IMR-90 (cell line): ENCODE results near the gene KCNMB2. TPM values are rescaled to one million over a fixed set of nuclear protein-coding genes. Genes with fewer than 3 reads are reported as not detected.

Experiments used
- ATAC-seq: fragments of 200-7000 bp; cut with Tn5 transposase; 2 replicates; pipeline ENCODE4 v1.9.1; 2020; ENCODE audit warnings: low read depth, mild to moderate bottlenecking, moderate library complexity
- BruUV-seq: library from RNA; stranded (reverse); fragments of 400-500 nt; replicated peaks from 2 replicates; lab custom pipeline; 2021; lab: Mats Ljungman, UMichigan
- CTCF ChIA-PET: fragments of 300-600 bp; formaldehyde crosslinking; extraction: SDS; loops from one replicate; lab custom pipeline; 2021; ENCODE audit warnings: antibody characterized with exemption; lab: Yijun Ruan, JAX
- POLR2A ChIA-PET: fragments of 300-600 bp; sonication (Branson Sonifier 250); formaldehyde crosslinking; loops from one replicate; lab custom pipeline; 2022; ENCODE audit warnings: antibody characterized with exemption; ENCODE audit not compliant: unreplicated experiment; lab: Charles Lee
- DNase-seq: peaks from one replicate; pipeline ENCODE4 v3.0.0; 2013
- H2AFZ ChIP-seq: replicated peaks from 2 replicates; pipeline ENCODE3; 2013; ENCODE audit warnings: low read length, mild to moderate bottlenecking; ENCODE audit not compliant: poor library complexity
- H2AK5ac ChIP-seq: 2 replicates; pipeline ENCODE4 v1.6.1; 2013; ENCODE audit warnings: low read depth, low read length, inconsistent platforms
- H2AK9ac ChIP-seq: replicated peaks from 2 replicates; pipeline ENCODE3; 2013; ENCODE audit warnings: mild to moderate bottlenecking, low read depth, low read length, moderate library complexity; ENCODE audit not compliant: poor library complexity
- H2BK120ac ChIP-seq: 2 replicates; pipeline ENCODE4 v1.6.1; 2013; ENCODE audit warnings: low read depth, low read length, inconsistent platforms
- H2BK15ac ChIP-seq: 3 replicates; pipeline ENCODE4 v1.6.1; 2013; ENCODE audit warnings: low read depth, low read length, inconsistent platforms
- H2BK20ac ChIP-seq: 2 replicates; pipeline ENCODE4 v1.6.1; 2013; ENCODE audit warnings: low read depth, mild to moderate bottlenecking, inconsistent platforms, low read length, moderate library complexity
- H2BK5ac ChIP-seq: 2 replicates; pipeline ENCODE4 v1.6.1; 2013; ENCODE audit warnings: mild to moderate bottlenecking, low read depth, low read length, inconsistent platforms; ENCODE audit not compliant: poor library complexity, severe bottlenecking
- H3K14ac ChIP-seq: replicated peaks from 2 replicates; pipeline ENCODE4 v1.6.1; 2013; ENCODE audit warnings: low read depth, low read length, inconsistent platforms
- H3K18ac ChIP-seq: 2 replicates; pipeline ENCODE4 v1.6.1; 2013; ENCODE audit warnings: low read depth, low read length, control low read depth
- H3K23ac ChIP-seq: 2 replicates; pipeline ENCODE4 v1.6.1; 2013; ENCODE audit warnings: low read depth, low read length, inconsistent platforms
- H3K27ac ChIP-seq: 2 replicates; pipeline ENCODE4 v1.5.1; 2013; ENCODE audit warnings: mild to moderate bottlenecking, control low read depth, low read length; ENCODE audit not compliant: insufficient read depth
- H3K27me3 ChIP-seq: 2 replicates; pipeline ENCODE4 v1.6.1; 2013; ENCODE audit warnings: low read length; ENCODE audit not compliant: control insufficient read depth, insufficient read depth
- H3K36me3 ChIP-seq: 2 replicates; pipeline ENCODE4 v1.6.1; 2013; ENCODE audit warnings: low read length, mixed read lengths; ENCODE audit not compliant: control insufficient read depth, insufficient read depth
- H3K4ac ChIP-seq: 2 replicates; pipeline ENCODE4 v1.6.1; 2013; ENCODE audit warnings: low read depth, low read length, inconsistent platforms
- H3K4me1 ChIP-seq: 2 replicates; pipeline ENCODE4 v1.6.1; 2013; ENCODE audit warnings: low read length, mixed read lengths; ENCODE audit not compliant: control insufficient read depth, insufficient read depth
- H3K4me2 ChIP-seq: 2 replicates; pipeline ENCODE4 v1.6.1; 2013; ENCODE audit warnings: low read depth, mild to moderate bottlenecking, control low read depth, low read length, moderate library complexity
- H3K4me3 ChIP-seq: 2 replicates; pipeline ENCODE4 v1.5.1; 2013; ENCODE audit warnings: low read depth, mild to moderate bottlenecking, control low read depth, low read length, moderate library complexity; ENCODE audit not compliant: insufficient read depth
- H3K56ac ChIP-seq: 2 replicates; pipeline ENCODE4 v1.6.1; 2013; ENCODE audit warnings: low read length, inconsistent platforms; ENCODE audit not compliant: insufficient read depth; ENCODE audit errors: extremely low read depth
- H3K79me1 ChIP-seq, 2 experiments: 2 replicates each; pipeline ENCODE4 v1.6.1; 2013; ENCODE audit warnings: low read length in 2 of 2, inconsistent platforms in 1 of 2, low read depth in 1 of 2
- H3K9ac ChIP-seq: 2 replicates; pipeline ENCODE4 v1.6.1; 2013; ENCODE audit warnings: low read depth, low read length, control low read depth
- H3K9me1 ChIP-seq: 2 replicates; pipeline ENCODE4 v1.6.1; 2013; ENCODE audit warnings: low read length, inconsistent platforms; ENCODE audit not compliant: insufficient read depth
- H3K9me3 ChIP-seq: 2 replicates; pipeline ENCODE4 v1.6.1; 2013; ENCODE audit warnings: low read length; ENCODE audit not compliant: control insufficient read depth, insufficient read depth
- H4K20me1 ChIP-seq: 2 replicates; pipeline ENCODE4 v1.6.1; 2013; ENCODE audit warnings: low read length, inconsistent platforms; ENCODE audit not compliant: insufficient read depth
- H4K5ac ChIP-seq: 2 replicates; pipeline ENCODE4 v1.6.1; 2013; ENCODE audit warnings: mild to moderate bottlenecking, low read depth, low read length, control low read depth
- H4K8ac ChIP-seq, 2 experiments: 2 replicates each; pipeline ENCODE4 v1.6.1; 2013; ENCODE audit warnings: low read depth in 2 of 2, low read length in 2 of 2, control low read depth in 1 of 2, inconsistent platforms in 1 of 2
- H4K91ac ChIP-seq: 2 replicates; pipeline ENCODE4 v1.6.1; 2013; ENCODE audit warnings: low read depth, low read length, inconsistent platforms; ENCODE audit not compliant: insufficient read depth
- BHLHE40 ChIP-seq: fragments of 150-350 bp; IDR thresholded peaks from 2 replicates; pipeline ENCODE4 v1.6.1; 2016; ENCODE audit warnings: mild to moderate bottlenecking, low read depth, low read length
- CEBPB ChIP-seq: IDR thresholded peaks from 2 replicates; pipeline ENCODE4 v1.6.1; 2012; ENCODE audit warnings: low read depth, low read length, improper control_type of control experiment
- CHD1 ChIP-seq: IDR thresholded peaks from 2 replicates; pipeline ENCODE4 v1.6.1; 2012; ENCODE audit warnings: low read depth, low read length, improper control_type of control experiment
- CTCF ChIP-seq: conservative IDR thresholded peaks from 2 replicates; pipeline ENCODE4 v1.5.1; 2012; ENCODE audit warnings: mild to moderate bottlenecking, low read depth, low read length, improper control_type of control experiment
- ELK1 ChIP-seq: fragments of 150-350 bp; IDR thresholded peaks from 2 replicates; pipeline ENCODE4 v1.6.1; 2016; ENCODE audit warnings: low read depth, mild to moderate bottlenecking, low read length, moderate library complexity, borderline replicate concordance
- MAZ ChIP-seq: IDR thresholded peaks from 2 replicates; pipeline ENCODE4 v1.6.1; 2012; ENCODE audit warnings: low read depth, mild to moderate bottlenecking, low read length, improper control_type of control experiment, moderate library complexity, borderline replicate concordance
- MXI1 ChIP-seq: IDR thresholded peaks from 2 replicates; pipeline ENCODE4 v1.6.1; 2012; ENCODE audit warnings: low read depth, mild to moderate bottlenecking, low read length, moderate library complexity, borderline replicate concordance
- NFE2L2 ChIP-seq: fragments of 150-350 bp; IDR thresholded peaks from 2 replicates; pipeline ENCODE4 v1.6.1; 2016; ENCODE audit warnings: low read depth, mild to moderate bottlenecking, low read length
- POLR2A ChIP-seq: IDR thresholded peaks from 2 replicates; pipeline ENCODE4 v1.6.1; 2012; ENCODE audit warnings: mild to moderate bottlenecking, low read depth, low read length
- RAD21 ChIP-seq: IDR thresholded peaks from 2 replicates; pipeline ENCODE4 v1.6.1; 2012; ENCODE audit warnings: low read length, improper control_type of control experiment
- RCOR1 ChIP-seq: IDR thresholded peaks from 2 replicates; pipeline ENCODE4 v1.6.1; 2012; ENCODE audit warnings: mild to moderate bottlenecking, low read length, improper control_type of control experiment; ENCODE audit not compliant: insufficient replicate concordance
- RFX5 ChIP-seq: IDR thresholded peaks from 2 replicates; pipeline ENCODE4 v1.8.0; 2012; ENCODE audit warnings: low read depth, mild to moderate bottlenecking, low read length, moderate library complexity
- USF2 ChIP-seq: fragments of 150-350 bp; IDR thresholded peaks from 2 replicates; pipeline ENCODE4 v1.6.1; 2017; ENCODE audit warnings: mild to moderate bottlenecking, antibody characterized with exemption, low read length, low read depth
- WGBS, 2 experiments: methylation state at CpG; one replicate each; pipeline versions ENCODE4 v1.1.5 to v1.1.7; 2013; ENCODE audit warnings: missing lambda C conversion rate in 2 of 2; ENCODE audit not compliant: insufficient read length in 1 of 2; ENCODE audit errors: extremely low coverage in 2 of 2; 5-methylcytosine and 5-hydroxymethylcytosine counted together
- dilution Hi-C: fragments of 300-500 bp; cut with HindIII; formaldehyde crosslinking; loops from one replicate; pipeline ENCODE4 v1.14.3; 2018; ENCODE audit warnings: low sequenced_read_pairs; ENCODE audit not compliant: unreplicated experiment
- in situ Hi-C: fragments of 300-500 bp; cut with MboI; formaldehyde crosslinking; loops from 3 replicates; pipeline ENCODE4 v1.14.3; 2019; ENCODE audit warnings: low sequenced_read_pairs, inconsistent platforms, mixed read lengths
- intact Hi-C: fragments of 100-400 bp; cut with micrococcal nuclease; formaldehyde crosslinking; loops from 2 replicates; pipeline ENCODE4 v1.10.0; 2022
- polyA plus RNA-seq, 3 experiments: library from polyadenylated mRNA; depleted of rRNA; stranded (reverse); fragments of >200 nt; gene quantifications; 2 replicates each; pipeline ENCODE4 v1.2.3, GENCODE V29; 2012; ENCODE audit warnings: low replicate concordance in 1 of 3
- total RNA-seq: library from RNA; depleted of rRNA; stranded (reverse); fragments of >200 nt; gene quantifications from 2 replicates; pipeline ENCODE4 v1.2.3, GENCODE V29; 2012

The KCNMB2 gene
- total and polyA plus RNA-seq, 2 of the 4 experiments (the other 2 are of a cell fraction), result not detected

- ATAC-seq (no peak), DNase-seq (no peak)
- Histone ChIP-seq H3K9ac (no peak overlapping the region), H2BK120ac (no peak overlapping the region), H4K8ac (no peak overlapping the region), H3K9me3 (no peaks in the 10 kb centered on the region), H3K4ac (no peak overlapping the region), H2BK5ac (no peak overlapping the region), H2BK15ac (no peak overlapping the region), H3K79me1 (no peaks in the 10 kb centered on the region), H2AK5ac (no peak overlapping the region), H3K4me2 (no peak overlapping the region), H3K56ac (no peak overlapping the region), H3K4me3 (no peak overlapping the region), H3K18ac (no peak overlapping the region), H2AK9ac (no peak overlapping the region), H3K27me3 (no peaks in the 10 kb centered on the region), H2AFZ (no peak overlapping the region), H4K91ac (no peak overlapping the region), H4K20me1 (no peaks in the 10 kb centered on the region), H3K36me3 (no peaks in the 10 kb centered on the region), H3K23ac (no peak overlapping the region), H3K9me1 (no peaks in the 10 kb centered on the region), H4K5ac (no peak overlapping the region), H3K14ac (no peak overlapping the region), H2BK20ac (no peak overlapping the region), H3K27ac (no peak overlapping the region), H3K4me1 (no peaks in the 10 kb centered on the region)
- no TSS peak for BruUV-seq
- TF ChIP-seq USF2 (no peak), ELK1 (no peak), RCOR1 (no peak), CEBPB (no peak), NFE2L2 (no peak), CTCF (no peak), POLR2A (no peak), MXI1 (no peak), RFX5 (no peak), MAZ (no peak), CHD1 (no peak), BHLHE40 (no peak), RAD21 (no peak)
- intact Hi-C loops (no loop called here), in situ Hi-C loops (no loop called here), dilution Hi-C loops (no loop called here)
- ChIA-PET POLR2A (no interaction called here), CTCF (no interaction called here)
- WGBS, 2 experiments, result 17% methylated on average over 2 of the region's 4 CpGs; no CpG with 5 or more reads in 1 of the 2 experiments
These were observed 313.1 kb downstream of the KCNMB2 start for GRCh38 chr3:178849199-178849910.
